ENCODE results near the gene GALNT12. TPM values are rescaled to one million over a fixed set of nuclear protein-coding genes. Genes with fewer than 3 reads are reported as not detected.

The GALNT12 gene
- total RNA-seq, 1 experiment from 2014 or later, result 31.2 TPM

DNA sequence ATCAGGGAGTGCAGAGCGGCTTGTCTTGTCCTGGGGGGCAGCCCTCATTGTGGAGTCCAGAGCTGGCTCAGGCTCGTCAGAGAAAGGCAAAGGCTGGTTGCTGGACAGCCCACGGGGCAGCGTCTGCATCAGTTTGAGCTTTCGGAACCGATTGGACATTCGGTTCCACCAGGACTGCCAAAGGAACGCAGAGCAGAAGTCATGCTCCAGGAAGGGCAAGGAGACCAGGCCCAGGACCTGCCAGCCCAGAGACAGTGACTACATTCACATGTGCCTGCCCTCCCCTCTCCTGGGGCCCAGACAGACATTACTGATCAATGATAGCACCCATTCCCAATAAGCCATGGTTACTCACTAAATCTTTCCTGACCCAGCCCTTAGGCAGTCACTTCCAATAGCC, 29.2 kb upstream of the GALNT12 start:
- Histone ChIP-seq H3K4me1 (ENCODE audit: control insufficient read depth in 1 of 2, insufficient read depth in 2 of 2, low read length in 2 of 2) (peaks cover 20 to 35% of the 10 kb centered on the region in 2 experiments), H3K4me3 (replicated peaks in 1 of 2; ENCODE audit: low read depth in 1 of 2, low read length in 2 of 2) (no peak overlapping the region), H3K27ac (ENCODE audit: low read depth, low read length) (no peak overlapping the region), H3K27me3 (ENCODE audit: insufficient read depth, low read length) (no peaks in the 10 kb centered on the region), H3K4me2 (ENCODE audit: low read length) (no peak overlapping the region), H4K20me1 (ENCODE audit: insufficient read depth) (no peaks in the 10 kb centered on the region), H2AFZ (ENCODE audit: low read depth, low read length, poor library complexity, severe bottlenecking) (no peak overlapping the region), H3K36me3 (ENCODE audit: control insufficient read depth in 1 of 2, insufficient read depth in 2 of 2, low read length in 2 of 2) (peaks cover 3 to 14% of the 10 kb centered on the region in 2 experiments; a peak in 2 of 4 replicates), H3K9me2 (ENCODE audit: insufficient read depth) (no peaks in the 10 kb centered on the region), H3K9me3 (ENCODE audit: control insufficient read depth in 1 of 2, insufficient read depth in 1 of 2, low read depth in 1 of 2, low read length in 2 of 2) (no peaks in the 10 kb centered on the region), H3K79me2 (ENCODE audit: insufficient read depth, low read length) (no peaks in the 10 kb centered on the region), H3K9ac (ENCODE audit: low read length) (no peak overlapping the region)
- DNase-seq (ENCODE audit: low read depth, low spot score) (no peak), ATAC-seq (no peak)
- ChIA-PET RAD21 (ENCODE audit: low non-redundant PET in 1 of 2, low total read pairs in 2 of 2, uncharacterized antibody in 2 of 2, unreplicated experiment in 2 of 2) (no interaction called here), CTCF (no interaction called here), POLR2A (no interaction called here)
- BruUV-seq (replicated peaks), result no TSS peak
- TF ChIP-seq YY1 (IDR thresholded peaks at IDR 0.05; ENCODE audit: extremely low read depth, insufficient replicate concordance, low read depth, low read length), result no peak
- TF ChIP-seq SRF (IDR thresholded peaks at IDR 0.05; ENCODE audit: low read depth), result no peak
- TF ChIP-seq ZFX (IDR thresholded peaks at IDR 0.05), result no peak
- TF ChIP-seq ZNF274 (IDR thresholded peaks at IDR 0.05; ENCODE audit: low read depth, low read length), result no peak
- TF ChIP-seq, protein P1, sequence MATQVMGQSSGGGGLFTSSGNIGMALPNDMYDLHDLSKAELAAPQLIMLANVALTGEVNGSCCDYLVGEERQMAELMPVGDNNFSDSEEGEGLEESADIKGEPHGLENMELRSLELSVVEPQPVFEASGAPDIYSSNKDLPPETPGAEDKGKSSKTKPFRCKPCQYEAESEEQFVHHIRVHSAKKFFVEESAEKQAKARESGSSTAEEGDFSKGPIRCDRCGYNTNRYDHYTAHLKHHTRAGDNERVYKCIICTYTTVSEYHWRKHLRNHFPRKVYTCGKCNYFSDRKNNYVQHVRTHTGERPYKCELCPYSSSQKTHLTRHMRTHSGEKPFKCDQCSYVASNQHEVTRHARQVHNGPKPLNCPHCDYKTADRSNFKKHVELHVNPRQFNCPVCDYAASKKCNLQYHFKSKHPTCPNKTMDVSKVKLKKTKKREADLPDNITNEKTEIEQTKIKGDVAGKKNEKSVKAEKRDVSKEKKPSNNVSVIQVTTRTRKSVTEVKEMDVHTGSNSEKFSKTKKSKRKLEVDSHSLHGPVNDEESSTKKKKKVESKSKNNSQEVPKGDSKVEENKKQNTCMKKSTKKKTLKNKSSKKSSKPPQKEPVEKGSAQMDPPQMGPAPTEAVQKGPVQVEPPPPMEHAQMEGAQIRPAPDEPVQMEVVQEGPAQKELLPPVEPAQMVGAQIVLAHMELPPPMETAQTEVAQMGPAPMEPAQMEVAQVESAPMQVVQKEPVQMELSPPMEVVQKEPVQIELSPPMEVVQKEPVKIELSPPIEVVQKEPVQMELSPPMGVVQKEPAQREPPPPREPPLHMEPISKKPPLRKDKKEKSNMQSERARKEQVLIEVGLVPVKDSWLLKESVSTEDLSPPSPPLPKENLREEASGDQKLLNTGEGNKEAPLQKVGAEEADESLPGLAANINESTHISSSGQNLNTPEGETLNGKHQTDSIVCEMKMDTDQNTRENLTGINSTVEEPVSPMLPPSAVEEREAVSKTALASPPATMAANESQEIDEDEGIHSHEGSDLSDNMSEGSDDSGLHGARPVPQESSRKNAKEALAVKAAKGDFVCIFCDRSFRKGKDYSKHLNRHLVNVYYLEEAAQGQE (IDR thresholded peaks at IDR 0.05; ENCODE audit: low read depth), result no peak
- TF ChIP-seq ELF1 (IDR thresholded peaks at IDR 0.05; ENCODE audit: borderline replicate concordance, low read depth), result no peak
- no peak for TF ChIP-seq EGR1 (IDR thresholded peaks at IDR 0.05; ENCODE audit: low read depth)
- TF ChIP-seq, protein P2, sequence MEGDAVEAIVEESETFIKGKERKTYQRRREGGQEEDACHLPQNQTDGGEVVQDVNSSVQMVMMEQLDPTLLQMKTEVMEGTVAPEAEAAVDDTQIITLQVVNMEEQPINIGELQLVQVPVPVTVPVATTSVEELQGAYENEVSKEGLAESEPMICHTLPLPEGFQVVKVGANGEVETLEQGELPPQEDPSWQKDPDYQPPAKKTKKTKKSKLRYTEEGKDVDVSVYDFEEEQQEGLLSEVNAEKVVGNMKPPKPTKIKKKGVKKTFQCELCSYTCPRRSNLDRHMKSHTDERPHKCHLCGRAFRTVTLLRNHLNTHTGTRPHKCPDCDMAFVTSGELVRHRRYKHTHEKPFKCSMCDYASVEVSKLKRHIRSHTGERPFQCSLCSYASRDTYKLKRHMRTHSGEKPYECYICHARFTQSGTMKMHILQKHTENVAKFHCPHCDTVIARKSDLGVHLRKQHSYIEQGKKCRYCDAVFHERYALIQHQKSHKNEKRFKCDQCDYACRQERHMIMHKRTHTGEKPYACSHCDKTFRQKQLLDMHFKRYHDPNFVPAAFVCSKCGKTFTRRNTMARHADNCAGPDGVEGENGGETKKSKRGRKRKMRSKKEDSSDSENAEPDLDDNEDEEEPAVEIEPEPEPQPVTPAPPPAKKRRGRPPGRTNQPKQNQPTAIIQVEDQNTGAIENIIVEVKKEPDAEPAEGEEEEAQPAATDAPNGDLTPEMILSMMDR (IDR thresholded peaks at IDR 0.05 in 2 of 3, conservative IDR thresholded peaks at IDR 0.05 in 1 of 3; ENCODE audit: borderline replicate concordance in 1 of 3, insufficient read depth in 1 of 3, low read depth in 2 of 3, low read length in 2 of 3), result no peak
- TF ChIP-seq, protein P3, sequence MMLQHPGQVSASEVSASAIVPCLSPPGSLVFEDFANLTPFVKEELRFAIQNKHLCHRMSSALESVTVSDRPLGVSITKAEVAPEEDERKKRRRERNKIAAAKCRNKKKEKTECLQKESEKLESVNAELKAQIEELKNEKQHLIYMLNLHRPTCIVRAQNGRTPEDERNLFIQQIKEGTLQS (IDR thresholded peaks at IDR 0.05), result no peak
- TF ChIP-seq TCF7L2 (IDR thresholded peaks at IDR 0.05; ENCODE audit: borderline replicate concordance, extremely low read depth, insufficient read depth, insufficient read length), result no peak
- TF ChIP-seq FOSL1 (IDR thresholded peaks at IDR 0.05; ENCODE audit: low read depth), result no peak
- no peak for TF ChIP-seq CEBPB (IDR thresholded peaks at IDR 0.05; ENCODE audit: low read depth)
- TF ChIP-seq POLR2A (IDR thresholded peaks at IDR 0.05; ENCODE audit: borderline replicate concordance, extremely low read depth, insufficient read depth, insufficient read length), result no peak
- TF ChIP-seq EZH2 (IDR thresholded peaks at IDR 0.05), result no peak
- intact Hi-C loops (cut with micrococcal nuclease), result loop anchor here (10.0 kb wide), 1 partner anchor 703 kb away; no protein-coding TSS in a partner anchor
